Islet precursor cell (in vitro differentiated cells): ENCODE results near the gene ACMSD.

Experiments used
- DNase-seq: peaks from one replicate; pipeline ENCODE4 v3.0.0-alpha.2; 2018

The ACMSD gene

DNA sequence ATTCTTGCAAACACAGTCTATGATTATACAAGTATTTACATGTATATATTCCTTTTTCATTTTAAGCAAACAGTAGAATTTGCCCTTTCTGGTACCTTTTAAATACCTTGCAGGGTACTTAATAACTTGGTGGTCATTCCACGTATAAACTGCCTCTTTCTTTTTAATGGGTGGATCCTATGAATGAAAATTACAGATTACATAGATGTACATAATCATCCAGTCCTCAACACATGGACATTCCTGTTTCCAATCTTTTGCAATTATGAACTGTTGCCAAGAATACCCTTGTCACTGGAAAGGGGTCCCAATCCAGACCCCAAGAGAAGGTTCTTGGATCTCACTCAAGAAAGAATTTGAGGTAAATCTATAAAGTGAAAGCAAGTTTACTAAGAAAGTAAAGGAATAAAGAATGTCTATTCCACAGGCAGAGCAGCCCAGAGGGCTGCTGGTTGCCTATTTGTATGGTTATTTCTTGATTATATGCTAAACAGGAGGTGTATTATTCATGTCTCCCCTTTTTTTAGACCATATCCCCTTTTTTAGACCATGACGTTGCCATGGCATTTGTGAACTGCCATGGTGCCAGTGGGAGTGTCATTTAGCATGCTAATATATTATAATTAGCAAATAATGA, 72.5 kb downstream of the ACMSD start:
- no peak for DNase-seq

DNA sequence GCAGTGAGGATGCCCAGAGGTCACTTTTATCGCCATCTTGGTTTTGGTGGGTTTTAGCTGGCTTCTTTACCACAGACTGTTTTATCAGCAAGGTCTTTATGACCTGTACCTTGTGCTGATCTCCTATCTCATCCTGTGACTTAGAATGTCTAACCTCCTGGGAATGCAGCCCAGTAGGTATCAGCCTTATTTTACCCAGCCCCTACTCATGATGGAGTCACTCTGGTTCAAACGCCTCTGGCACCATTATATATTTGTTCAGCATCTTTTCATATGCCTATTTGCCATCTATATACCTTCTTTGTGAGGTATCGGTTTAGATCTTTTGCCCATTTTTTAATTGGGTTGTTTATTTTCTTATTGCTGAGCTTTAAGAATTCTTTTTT, 73.0 kb downstream of the ACMSD start:
- no peak for DNase-seq

GRCh38 chr2:134912361-134912760, 73.9 kb downstream of the ACMSD start:
- DNase-seq, result no peak

GRCh38 chr2:134917360-134917865, 79.0 kb downstream of the ACMSD start:
- DNase-seq, result no peak

DNA sequence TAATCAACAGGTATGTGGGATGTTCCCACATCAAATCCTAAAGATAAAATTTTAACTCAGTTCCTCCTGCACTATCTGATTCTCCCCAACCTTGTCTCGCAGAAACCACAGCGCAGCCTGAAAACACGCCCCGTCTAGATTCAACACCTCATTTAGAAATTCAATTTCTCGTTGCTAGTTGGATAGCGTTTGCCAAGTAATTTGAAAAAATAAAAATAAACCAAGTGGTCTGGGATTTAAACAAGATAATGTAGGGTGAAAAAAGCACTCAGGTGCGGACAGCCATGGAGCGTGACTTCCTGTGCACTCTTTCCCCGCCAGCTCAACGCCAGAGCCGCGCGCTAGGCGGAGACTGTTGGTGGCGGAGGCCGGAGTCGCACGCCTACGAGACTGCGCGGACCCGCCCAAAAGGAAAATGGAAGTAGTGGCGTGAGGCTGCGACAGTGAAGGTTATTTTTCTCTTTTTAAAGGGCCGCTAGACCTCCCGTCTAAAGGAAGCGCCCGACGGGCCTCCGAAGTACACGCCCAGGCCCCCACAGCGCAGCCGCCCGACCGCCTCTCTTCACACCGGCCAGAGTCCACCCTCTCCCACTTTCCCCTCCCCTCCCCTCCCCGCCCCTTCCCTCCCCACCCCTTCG, 79.6 kb downstream of the ACMSD start:
- DNase-seq, result no peak

DNA sequence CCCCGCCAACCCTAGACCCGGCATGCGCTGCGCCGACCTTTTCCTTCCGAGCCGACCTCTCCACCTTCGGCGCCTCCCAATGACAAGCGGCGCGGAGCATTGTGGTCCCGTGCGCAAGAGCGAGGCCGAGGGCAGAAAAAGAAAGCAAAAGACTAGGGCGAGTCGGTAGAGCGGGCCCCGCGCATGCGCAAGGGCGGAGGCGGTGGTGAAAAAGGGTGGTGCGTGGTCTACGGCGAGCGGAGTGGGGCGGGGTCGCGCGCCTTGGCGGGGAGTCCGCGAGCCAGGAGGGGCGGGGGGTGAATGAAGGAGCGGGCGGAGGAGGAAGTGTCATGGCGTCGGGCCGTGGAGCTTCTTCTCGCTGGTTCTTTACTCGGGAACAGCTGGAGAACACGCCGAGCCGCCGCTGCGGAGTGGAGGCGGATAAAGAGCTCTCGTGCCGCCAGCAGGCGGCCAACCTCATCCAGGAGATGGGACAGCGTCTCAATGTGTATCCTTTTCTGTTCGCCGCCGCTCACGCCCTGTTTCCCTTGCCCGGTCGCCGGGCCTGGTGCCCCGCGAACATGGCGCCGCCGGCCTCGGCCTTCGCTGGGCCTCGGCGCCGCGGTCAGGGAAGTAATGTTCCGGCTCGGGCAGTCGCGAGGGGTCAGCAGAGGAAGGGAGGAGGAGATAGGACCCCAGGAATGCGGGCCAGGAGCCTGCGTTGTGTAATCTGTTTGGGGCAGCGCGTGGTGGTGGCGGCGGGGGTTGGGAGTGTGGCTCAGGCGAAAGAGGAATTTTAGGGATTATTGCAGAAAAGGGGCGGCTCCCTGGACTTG, 80.3 kb downstream of the ACMSD start, which contains the start of gene CCNT2:
CCNT2 (plus strand) TSS at position 297 of the 815 bp plus-strand sequence; CDS start at position 330, 33 bp downstream.
- DNase-seq, result peak; percentile 99

- no peak for DNase-seq
Measured at GRCh38 chr2:134919341-134920210, 81.2 kb downstream of the ACMSD start.

GRCh38 chr2:134924912-134925311, 86.5 kb downstream of the ACMSD start:
- DNase-seq, result no peak

- DNase-seq, result no peak
Measured at GRCh38 chr2:134926231-134926931, 88.0 kb downstream of the ACMSD start.

DNA sequence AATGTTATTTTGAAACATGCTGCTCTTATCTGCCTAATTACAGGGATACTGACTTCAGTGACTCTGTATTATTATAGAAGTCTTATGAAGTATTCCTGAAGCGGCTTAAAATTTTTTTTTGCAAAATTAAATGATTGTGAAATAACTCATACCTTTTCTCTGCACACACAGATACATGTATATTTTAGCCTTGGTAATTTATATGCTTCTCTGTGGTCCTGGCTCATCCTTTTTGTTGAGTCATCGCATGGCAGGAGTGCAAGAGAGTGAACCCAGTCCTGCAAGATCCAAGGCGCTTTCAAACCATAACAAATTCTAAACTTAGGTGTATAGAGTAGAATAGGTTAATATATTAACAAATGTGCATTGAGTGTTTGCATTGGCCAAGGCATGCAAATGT, 88.8 kb downstream of the ACMSD start:
- DNase-seq, result no peak

GRCh38 chr2:134932864-134933526, 94.6 kb downstream of the ACMSD start:
- DNase-seq, result no peak

DNA sequence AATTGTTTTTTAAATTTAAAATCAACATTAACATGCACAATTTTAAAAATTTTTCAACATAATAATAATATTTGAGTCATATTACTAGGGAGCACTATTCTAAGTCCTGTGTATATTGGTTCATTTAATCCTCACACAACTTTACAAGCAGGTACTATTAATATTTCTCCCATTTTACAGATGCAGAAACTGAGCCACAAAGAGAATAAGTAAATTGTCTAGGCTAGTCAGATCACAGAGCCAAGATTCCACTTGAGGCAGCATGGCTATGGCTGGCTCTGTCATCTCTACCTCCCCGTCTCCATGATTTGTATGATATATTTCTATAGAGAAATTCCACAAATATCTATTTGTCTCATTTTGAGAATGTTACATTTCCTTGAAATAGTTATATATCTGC, 95.3 kb downstream of the ACMSD start:
- DNase-seq, result no peak

- no peak for DNase-seq
Measured at GRCh38 chr2:134934150-134934549, 95.7 kb downstream of the ACMSD start.

DNA sequence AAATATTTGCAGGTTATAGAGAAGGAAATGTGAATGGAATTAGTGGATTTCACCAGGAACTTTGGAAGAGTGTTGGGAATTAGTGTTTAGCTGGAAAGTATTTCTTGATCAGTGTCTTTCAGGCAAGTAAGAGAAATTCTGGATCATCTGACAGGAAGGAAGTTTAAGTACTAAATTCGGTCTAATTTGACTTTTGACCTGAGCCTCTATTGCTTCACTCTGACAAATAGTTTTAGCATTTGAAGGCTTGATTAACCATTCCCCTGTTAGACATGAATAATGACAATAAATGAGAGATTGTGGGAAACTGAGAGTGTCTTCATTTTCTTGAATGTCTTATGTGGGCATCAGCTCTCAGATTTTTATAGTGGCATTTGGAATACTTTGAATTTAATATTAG, 96.2 kb downstream of the ACMSD start:
- no peak for DNase-seq

DNA sequence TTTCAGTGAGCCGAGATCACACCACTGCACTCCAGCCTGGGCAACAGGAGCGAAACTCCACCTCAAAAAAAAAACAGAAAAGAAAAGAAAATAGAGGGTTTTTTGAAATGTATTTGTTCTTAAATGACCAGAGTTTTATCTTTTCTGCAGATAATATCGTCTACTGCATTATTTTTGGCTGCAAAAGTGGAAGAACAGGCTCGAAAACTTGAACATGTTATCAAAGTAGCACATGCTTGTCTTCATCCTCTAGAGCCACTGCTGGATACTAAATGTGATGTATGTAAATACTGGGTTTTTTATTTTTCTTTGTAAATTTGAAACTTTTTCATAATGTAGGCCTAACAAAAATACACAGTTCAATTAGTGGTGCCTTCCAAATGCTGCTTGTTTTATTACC, 98.3 kb downstream of the ACMSD start:
- DNase-seq, result no peak

DNA sequence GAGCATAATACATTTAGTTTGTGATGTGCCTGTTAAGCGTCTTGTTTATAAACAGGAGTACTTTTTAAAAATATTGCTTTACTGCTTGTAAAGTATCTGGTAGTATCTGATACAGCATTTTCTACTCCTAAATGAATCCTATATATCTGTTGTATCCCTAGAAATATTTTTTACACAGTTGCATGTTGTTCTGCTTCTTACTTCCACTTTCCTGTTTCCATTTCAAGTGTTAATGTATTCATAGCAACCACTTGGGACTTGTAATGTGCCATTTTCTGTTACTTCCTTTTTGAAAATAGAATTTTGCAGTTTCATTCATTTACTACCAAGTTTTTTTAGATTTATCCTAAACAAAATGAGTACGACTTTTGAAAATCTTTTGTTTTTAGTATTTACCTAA, 105.1 kb downstream of the ACMSD start:
- DNase-seq, result no peak

GRCh38 chr2:134944975-134945374, 106.6 kb downstream of the ACMSD start:
- DNase-seq, result no peak

DNA sequence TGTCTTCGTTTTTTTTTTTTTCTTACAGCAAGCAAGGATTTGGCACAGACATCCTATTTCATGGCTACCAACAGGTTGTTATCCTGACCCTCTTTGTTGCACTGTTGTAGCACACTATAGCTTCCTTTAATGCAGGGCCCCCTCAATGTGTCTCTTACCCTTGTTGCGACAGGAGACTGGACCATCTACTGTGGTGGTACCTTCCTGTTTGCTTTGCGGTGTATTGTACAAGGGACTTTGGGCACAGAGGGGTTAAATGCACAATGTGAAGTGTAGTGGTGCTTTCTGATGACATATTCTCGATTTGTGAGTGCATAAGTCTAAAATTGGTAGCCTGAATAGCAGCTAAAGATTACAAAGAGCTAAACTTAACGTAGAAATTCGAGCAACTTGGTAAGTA, 107.7 kb downstream of the ACMSD start:
- no peak for DNase-seq

DNA sequence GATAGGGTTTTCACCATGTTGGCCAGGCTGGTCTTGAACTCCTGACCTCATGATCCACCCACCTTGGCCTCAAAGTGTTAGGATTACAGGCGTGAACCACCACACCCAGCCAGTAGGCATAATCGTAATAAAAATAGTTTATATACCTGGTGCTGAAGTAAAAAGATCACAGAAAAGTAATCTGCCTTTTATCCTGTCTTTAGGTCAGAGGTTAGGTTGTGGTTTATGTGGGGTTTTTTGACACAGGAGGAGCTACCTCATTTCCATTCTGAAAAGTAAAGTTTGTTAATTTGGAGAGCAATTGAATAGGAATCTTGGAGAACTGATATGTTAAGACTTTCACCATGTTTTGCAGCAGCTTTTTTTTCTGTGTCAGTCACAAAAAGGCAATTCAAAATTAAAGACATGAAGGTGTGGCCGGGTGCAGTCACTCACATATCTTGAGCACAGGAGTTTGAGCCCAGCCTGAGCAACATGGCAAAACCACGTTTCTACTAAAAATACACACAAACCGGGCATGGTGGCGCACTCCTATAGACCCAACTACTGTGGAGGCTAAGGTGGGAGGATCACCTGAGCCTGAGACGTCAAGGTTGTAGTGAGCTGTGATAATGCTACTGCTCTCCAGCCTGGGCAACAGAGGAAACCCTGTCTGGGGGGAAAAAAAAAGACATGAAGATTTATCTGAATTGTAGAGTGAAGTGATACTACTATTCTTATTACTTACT, 111.7 kb downstream of the ACMSD start:
- no peak for DNase-seq

DNA sequence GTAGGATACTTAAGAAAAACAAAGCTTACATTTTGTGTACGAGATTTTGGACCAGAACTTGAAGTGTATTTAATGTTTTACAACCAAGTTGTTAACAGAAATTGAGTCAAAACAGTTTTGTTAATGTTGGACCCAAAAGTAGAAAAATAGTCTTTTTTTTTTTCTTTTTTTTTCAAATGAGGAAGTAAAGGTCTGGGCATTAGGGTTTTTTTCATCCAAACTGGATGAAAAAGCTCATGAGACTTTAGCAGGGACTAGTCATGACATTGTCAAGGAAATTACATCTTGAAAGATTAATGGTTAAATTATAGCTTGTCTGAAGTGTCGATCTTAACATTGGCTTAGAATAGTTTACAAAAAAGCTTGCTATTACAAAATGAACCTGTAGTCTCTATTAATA, 112.5 kb downstream of the ACMSD start:
- DNase-seq, result no peak
